Neuronal stem cell (in vitro differentiated cells): ENCODE data around the gene MMP12.

ENCODE experiments used
- DNase-seq: peaks from one replicate; pipeline ENCODE4 v3.0.0-alpha.2; 2013; ENCODE audit warnings: low spot score
- H2AFZ ChIP-seq: one replicate; pipeline ENCODE4 v1.6.1; 2013; ENCODE audit warnings: mild to moderate bottlenecking, low read length, inconsistent platforms
- H2AK5ac ChIP-seq: 2 replicates; pipeline ENCODE4 v1.6.1; 2013; ENCODE audit warnings: low read depth, mild to moderate bottlenecking, inconsistent platforms, low read length, moderate library complexity, mixed read lengths
- H2BK120ac ChIP-seq: 2 replicates; pipeline ENCODE4 v1.6.1; 2013; ENCODE audit warnings: low read depth, mild to moderate bottlenecking, inconsistent platforms, low read length, moderate library complexity, mixed read lengths
- H2BK12ac ChIP-seq: one replicate; pipeline ENCODE4 v1.6.1; 2013; ENCODE audit warnings: low read length, inconsistent platforms
- H2BK15ac ChIP-seq: 2 replicates; pipeline ENCODE4 v1.6.1; 2013; ENCODE audit warnings: mild to moderate bottlenecking, low read length, inconsistent platforms, mixed read lengths
- H2BK5ac ChIP-seq: one replicate; pipeline ENCODE4 v1.6.1; 2013; ENCODE audit warnings: inconsistent platforms, mild to moderate bottlenecking, low read length, moderate library complexity
- H3K14ac ChIP-seq: one replicate; pipeline ENCODE4 v1.6.1; 2013; ENCODE audit warnings: low read length, inconsistent platforms
- H3K18ac ChIP-seq: 2 replicates; pipeline ENCODE4 v1.6.1; 2013; ENCODE audit warnings: low read length, inconsistent platforms
- H3K23ac ChIP-seq: 2 replicates; pipeline ENCODE4 v1.6.1; 2013; ENCODE audit warnings: low read depth, mild to moderate bottlenecking, mixed read lengths, low read length, inconsistent platforms; ENCODE audit not compliant: poor library complexity
- H3K27ac ChIP-seq: replicated peaks from 3 replicates; pipeline ENCODE4 v1.5.1; 2013; ENCODE audit warnings: low read length, inconsistent platforms
- H3K27me3 ChIP-seq, 3 experiments: 2 replicates each; pipeline ENCODE4 v1.6.1; 2013; ENCODE audit warnings: low read length in 3 of 3, mild to moderate bottlenecking in 2 of 3, inconsistent platforms in 1 of 3, low read depth in 1 of 3, mixed read lengths in 1 of 3, moderate library complexity in 1 of 3; ENCODE audit not compliant: control insufficient read depth in 3 of 3, insufficient read depth in 3 of 3
- H3K36me3 ChIP-seq, 2 donors: replicated peaks in 1 of 2; 2 replicates each; pipeline ENCODE4 v1.6.1; 2013; ENCODE audit warnings: low read length in 2 of 2; ENCODE audit not compliant: control insufficient read depth in 2 of 2, insufficient read depth in 2 of 2
- H3K4ac ChIP-seq: 2 replicates; pipeline ENCODE4 v1.6.1; 2013; ENCODE audit warnings: inconsistent platforms, mild to moderate bottlenecking, low read length, moderate library complexity
- H3K4me1 ChIP-seq, 2 donors: 1 replicate in 1 of 2; 2 replicates in 1 of 2; pipeline ENCODE4 v1.6.1; 2013; ENCODE audit warnings: low read length in 2 of 2, low read depth in 1 of 2; ENCODE audit not compliant: control insufficient read depth in 2 of 2, insufficient read depth in 1 of 2
- H3K4me2 ChIP-seq: one replicate; pipeline ENCODE4 v1.6.1; 2013; ENCODE audit warnings: mild to moderate bottlenecking, low read length, inconsistent platforms; ENCODE audit not compliant: insufficient read depth, poor library complexity, severe bottlenecking
- H3K4me3 ChIP-seq, 2 donors: 2 replicates each; pipeline ENCODE4 v1.5.1; 2013; ENCODE audit warnings: low read length in 2 of 2, mild to moderate bottlenecking in 2 of 2, inconsistent platforms in 1 of 2, moderate library complexity in 1 of 2
- H3K79me1 ChIP-seq: one replicate; pipeline ENCODE4 v1.6.1; 2013; ENCODE audit warnings: low read depth, mild to moderate bottlenecking, inconsistent platforms, low read length, moderate library complexity
- H3K9ac ChIP-seq: one replicate; pipeline ENCODE4 v1.6.1; 2013; ENCODE audit warnings: mild to moderate bottlenecking, low read depth, low read length, inconsistent platforms; ENCODE audit not compliant: poor library complexity
- H3K9me3 ChIP-seq, 2 donors: replicated peaks in 1 of 2; 2 replicates each; pipeline versions ENCODE3 to v1.6.1; 2013; ENCODE audit warnings: low read length in 2 of 2, mild to moderate bottlenecking in 2 of 2, inconsistent platforms in 1 of 2, low read depth in 1 of 2, mixed read lengths in 1 of 2, moderate library complexity in 1 of 2; ENCODE audit not compliant: control insufficient read depth in 2 of 2, insufficient read depth in 1 of 2
- H4K8ac ChIP-seq: one replicate; pipeline ENCODE4 v1.6.1; 2013; ENCODE audit warnings: low read depth, mild to moderate bottlenecking, inconsistent platforms, low read length, moderate library complexity
- H4K91ac ChIP-seq: one replicate; pipeline ENCODE4 v1.6.1; 2013; ENCODE audit warnings: low read length, low read depth, mild to moderate bottlenecking, inconsistent platforms; ENCODE audit not compliant: poor library complexity
- WGBS, 2 donors: extraction: QIAGEN DNeasy Blood & Tissue Kit; methylation state at CpG; one replicate each; pipeline ENCODE4 v1.1.7; 2013; ENCODE audit warnings: missing lambda C conversion rate in 2 of 2, mixed read lengths in 1 of 2; ENCODE audit not compliant: insufficient read length in 2 of 2, insufficient replicate concordance in 1 of 2; ENCODE audit errors: extremely low coverage in 2 of 2; 5-methylcytosine and 5-hydroxymethylcytosine counted together

MMP12 gene

GRCh38 chr11:102837156-102837555 lies 37.6 kb downstream of the MMP12 start:
- peaks cover 0 to 3% of the 10 kb centered on the region in 2 donors for H3K4me1 ChIP-seq
- H3K27ac ChIP-seq = no peak overlapping the region
- H2BK12ac ChIP-seq = no peak overlapping the region
- no peak overlapping the region for H2AFZ ChIP-seq
- no peak overlapping the region for H2BK5ac ChIP-seq
- no peak overlapping the region for H3K14ac ChIP-seq
- DNase-seq = no peak
- H2BK15ac ChIP-seq = no peak overlapping the region
- no peak overlapping the region for H3K9ac ChIP-seq
- no peaks in the 10 kb centered on the region for H3K9me3 ChIP-seq
- no peak overlapping the region for H3K18ac ChIP-seq
- WGBS, 2 donors = no CpG with 5 or more reads among the region's 2 CpGs
- H4K91ac ChIP-seq = no peak overlapping the region
- no peaks in the 10 kb centered on the region for H3K79me1 ChIP-seq
- H2AK5ac ChIP-seq = no peak overlapping the region
- no peak overlapping the region for H3K4me2 ChIP-seq
- no peak overlapping the region for H2BK120ac ChIP-seq
- no peak overlapping the region for H3K23ac ChIP-seq
- H3K36me3 ChIP-seq = no peaks in the 10 kb centered on the region
- H3K27me3 ChIP-seq = no peaks in the 10 kb centered on the region
- no peak overlapping the region for H3K4me3 ChIP-seq
- H4K8ac ChIP-seq = no peak overlapping the region
- H3K4ac ChIP-seq = no peak overlapping the region

DNA sequence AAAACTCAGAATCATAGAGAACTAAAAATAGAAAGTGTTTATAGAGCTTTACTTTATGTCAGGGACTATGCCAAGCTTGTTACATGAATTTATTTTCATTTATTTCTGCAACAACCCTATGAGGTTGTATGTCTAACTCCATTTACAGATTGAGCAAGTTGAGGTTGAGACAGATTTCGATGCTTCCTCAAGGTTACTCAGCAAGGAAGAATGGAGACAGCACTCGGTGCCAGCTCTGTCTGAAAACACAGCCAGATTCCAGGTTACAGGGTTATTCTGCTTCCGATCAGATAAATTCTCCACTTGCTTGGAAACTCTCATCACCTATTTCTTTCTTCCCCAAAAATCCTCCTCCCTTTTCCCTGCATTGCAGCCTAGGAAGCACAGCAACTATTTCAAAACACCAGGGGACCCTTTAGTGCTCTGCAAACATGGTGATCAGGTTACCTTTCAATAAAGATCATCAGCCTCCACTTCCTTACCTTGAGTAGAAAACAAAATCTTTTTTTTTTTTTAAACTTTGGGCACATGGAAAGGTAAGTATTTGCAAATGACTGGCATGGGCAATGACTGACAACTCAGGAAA lies 38.4 kb downstream of the MMP12 start:
- Histone ChIP-seq H3K4ac (no peak overlapping the region), H4K8ac (no peak overlapping the region), H3K14ac (no peak overlapping the region), H2BK15ac (no peak overlapping the region), H3K27ac (no peak overlapping the region), H3K4me1 (peaks cover 0 to 3% of the 10 kb centered on the region in 2 donors), H3K23ac (no peak overlapping the region), H2BK12ac (no peak overlapping the region), H2BK5ac (no peak overlapping the region), H2AFZ (no peak overlapping the region), H3K9ac (no peak overlapping the region), H2BK120ac (no peak overlapping the region), H3K4me3 (no peak overlapping the region), H3K36me3 (no peaks in the 10 kb centered on the region), H3K18ac (no peak overlapping the region), H3K4me2 (no peak overlapping the region), H2AK5ac (no peak overlapping the region), H4K91ac (no peak overlapping the region), H3K79me1 (no peaks in the 10 kb centered on the region), H3K27me3 (no peaks in the 10 kb centered on the region), H3K9me3 (no peaks in the 10 kb centered on the region)
- DNase-seq = no peak
- no CpG with 5 or more reads among the region's 3 CpGs for WGBS, 2 donors

DNA sequence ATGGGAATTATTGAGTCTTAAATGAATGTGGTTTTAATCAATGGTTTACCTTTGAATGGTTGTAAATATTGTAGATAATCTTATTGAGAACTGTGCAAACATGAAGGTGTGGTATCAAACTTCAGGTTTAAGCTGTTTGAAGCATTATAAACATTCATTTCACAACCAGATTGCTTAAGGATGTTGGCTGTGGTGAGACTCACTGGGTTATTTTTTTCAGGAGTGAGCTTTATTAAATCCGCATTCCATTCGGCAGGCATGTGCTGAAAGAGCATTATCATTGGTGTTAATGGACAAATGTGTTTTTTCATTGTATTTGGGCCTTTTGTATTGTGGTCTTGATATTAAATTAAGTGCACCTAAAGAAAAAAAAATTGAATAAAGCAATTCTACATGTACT lies 41.1 kb downstream of the MMP12 start:
- H4K91ac ChIP-seq = no peak overlapping the region
- H3K4ac ChIP-seq = no peak overlapping the region
- no peaks in the 10 kb centered on the region for H3K36me3 ChIP-seq
- no peak overlapping the region for H3K23ac ChIP-seq
- no peak overlapping the region for H2BK5ac ChIP-seq
- no CpG with 5 or more reads among the region's 2 CpGs for WGBS, 2 donors
- H2BK15ac ChIP-seq = no peak overlapping the region
- no peak overlapping the region for H3K14ac ChIP-seq
- H2AFZ ChIP-seq = no peak overlapping the region
- H3K4me3 ChIP-seq = no peak overlapping the region
- no peak for DNase-seq
- no peaks in the 10 kb centered on the region for H3K9me3 ChIP-seq
- H2BK12ac ChIP-seq = no peak overlapping the region
- no peak overlapping the region for H2AK5ac ChIP-seq
- no peak overlapping the region for H3K27ac ChIP-seq
- no peak overlapping the region for H3K4me2 ChIP-seq
- H3K79me1 ChIP-seq = no peaks in the 10 kb centered on the region
- no peaks in the 10 kb centered on the region for H3K27me3 ChIP-seq
- no peak overlapping the region for H2BK120ac ChIP-seq
- peaks cover 0 to 3% of the 10 kb centered on the region in 2 donors for H3K4me1 ChIP-seq
- H3K9ac ChIP-seq = no peak overlapping the region
- no peak overlapping the region for H3K18ac ChIP-seq
- no peak overlapping the region for H4K8ac ChIP-seq

DNA sequence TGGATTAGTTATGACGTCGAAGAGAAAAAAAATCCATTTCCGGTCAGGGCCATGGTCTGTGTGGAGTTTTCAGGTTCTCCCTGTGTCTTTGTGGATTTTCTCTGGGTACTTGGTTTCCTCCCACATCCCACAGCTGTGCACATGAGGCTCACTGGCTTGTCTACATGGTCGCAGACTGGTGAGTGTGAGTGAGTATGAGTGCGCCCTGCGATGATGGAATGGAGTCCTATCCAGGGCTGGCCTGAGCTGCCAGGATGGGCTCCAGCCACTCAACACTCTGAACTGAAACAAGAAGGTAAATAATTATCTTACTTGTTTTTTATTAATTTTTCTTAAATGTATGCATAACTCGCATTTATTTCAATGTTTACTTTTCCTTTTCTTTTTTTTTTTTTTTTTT lies 42.2 kb downstream of the MMP12 start:
- H3K27ac ChIP-seq = no peak overlapping the region
- no peak overlapping the region for H3K23ac ChIP-seq
- H2BK5ac ChIP-seq = no peak overlapping the region
- H4K91ac ChIP-seq = no peak overlapping the region
- no peak for DNase-seq
- H3K4me2 ChIP-seq = no peak overlapping the region
- H3K4ac ChIP-seq = no peak overlapping the region
- H4K8ac ChIP-seq = no peak overlapping the region
- no peak overlapping the region for H3K9ac ChIP-seq
- no peak overlapping the region for H3K14ac ChIP-seq
- no peak overlapping the region for H2BK12ac ChIP-seq
- no peak overlapping the region for H2AK5ac ChIP-seq
- no peaks in the 10 kb centered on the region for H3K36me3 ChIP-seq
- no peak overlapping the region for H2BK120ac ChIP-seq
- no peak overlapping the region for H3K18ac ChIP-seq
- no peaks in the 10 kb centered on the region for H3K9me3 ChIP-seq
- no peaks in the 10 kb centered on the region for H3K79me1 ChIP-seq
- WGBS, 2 donors = no CpG with 5 or more reads among the region's 7 CpGs
- no peaks in the 10 kb centered on the region for H3K27me3 ChIP-seq
- peak overlapping the region in 1 of 2 donors; percentile 53 for H3K4me3 ChIP-seq
- H2BK15ac ChIP-seq = no peak overlapping the region
- no peak overlapping the region for H2AFZ ChIP-seq
- H3K4me1 ChIP-seq = peaks cover 0 to 3% of the 10 kb centered on the region in 2 donors
